Activated CD4-positive, CD25-positive, alpha-beta regulatory T cell treated with anti-CD3 and anti-CD28 coated beads, Interleukin-2, amount 50 U/mL, for 24 hours (primary cell): ENCODE results near the gene NKD1.

Experiments
- ATAC-seq, 2 donors: fragments of 150-1000 bp; cut with Tn5 transposase; one replicate each; pipeline ENCODE4 v1.10.0; 2021; ENCODE audit warnings: mild to moderate bottlenecking in 1 of 2, moderate library complexity in 1 of 2

NKD1 gene

DNA sequence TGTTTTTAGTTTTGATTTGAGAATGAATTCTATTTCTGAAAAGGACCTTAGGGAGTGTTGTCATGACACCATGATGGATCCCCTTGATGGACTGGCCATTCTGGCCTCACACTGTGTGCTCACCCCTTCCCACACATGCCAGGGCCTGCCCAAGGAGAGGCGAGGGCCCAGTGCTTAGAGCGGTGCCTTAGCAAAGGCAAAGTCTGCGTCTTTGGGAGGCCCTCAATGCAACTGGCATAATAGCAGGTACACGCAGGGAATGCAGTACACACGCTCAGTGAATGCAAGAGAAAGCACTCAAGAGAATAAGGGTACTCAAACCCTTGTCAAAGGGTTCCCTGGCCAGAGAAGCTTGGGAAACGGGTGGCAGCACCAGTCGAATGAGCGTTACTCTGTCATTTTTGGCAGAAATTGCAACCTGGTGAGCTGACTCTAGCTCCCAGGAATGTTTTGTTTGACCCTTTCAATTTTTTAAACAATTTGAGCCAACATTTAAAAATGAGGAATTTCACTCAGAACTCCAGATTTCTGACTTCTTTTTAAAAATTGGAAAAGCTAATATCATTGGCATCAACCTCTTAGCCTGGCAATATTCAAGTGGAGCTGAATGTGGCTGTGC lies 32.1 kb downstream of the NKD1 start:
- ATAC-seq, result no peak

DNA sequence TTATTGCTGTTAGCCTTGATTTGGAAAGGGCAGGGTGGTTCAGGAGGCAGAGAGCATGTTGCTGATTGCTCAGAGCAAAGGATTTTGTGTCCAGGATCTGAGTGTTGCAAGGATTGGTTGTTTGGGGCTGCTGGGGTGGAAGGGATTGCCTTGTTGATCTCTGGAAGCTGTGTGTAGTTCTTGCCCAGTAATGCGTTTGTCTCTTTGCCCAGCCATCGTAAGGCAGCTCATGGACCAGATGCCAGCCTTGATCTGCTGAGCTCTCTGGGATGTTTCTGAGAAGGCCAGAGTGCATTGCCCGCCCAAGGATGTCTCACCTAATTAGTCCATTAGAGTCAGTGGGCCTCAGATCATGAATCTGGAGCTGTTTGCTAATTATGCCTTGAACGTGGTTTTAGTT lies 33.6 kb downstream of the NKD1 start:
- ATAC-seq, result no peak

DNA sequence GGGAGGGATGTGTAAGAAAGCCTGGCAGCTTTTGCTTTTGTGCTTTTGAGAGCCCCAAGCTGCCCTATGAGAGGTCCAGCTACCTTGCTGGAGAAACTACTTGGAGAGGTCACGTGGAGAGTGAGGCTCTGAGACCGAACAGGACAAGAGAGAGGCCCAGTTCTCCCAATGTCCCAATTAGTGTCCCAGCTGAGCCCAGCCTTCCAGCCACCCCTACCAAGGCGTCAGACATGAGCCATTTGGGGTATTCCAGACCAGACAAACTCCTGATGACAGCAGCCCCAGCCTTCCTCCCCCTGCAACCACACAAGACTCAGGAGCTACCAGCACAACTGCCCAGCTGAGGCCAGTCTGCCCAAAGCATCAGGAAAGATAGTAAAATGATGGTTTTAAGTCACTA lies 35.0 kb downstream of the NKD1 start:
- ATAC-seq, result no peak

DNA sequence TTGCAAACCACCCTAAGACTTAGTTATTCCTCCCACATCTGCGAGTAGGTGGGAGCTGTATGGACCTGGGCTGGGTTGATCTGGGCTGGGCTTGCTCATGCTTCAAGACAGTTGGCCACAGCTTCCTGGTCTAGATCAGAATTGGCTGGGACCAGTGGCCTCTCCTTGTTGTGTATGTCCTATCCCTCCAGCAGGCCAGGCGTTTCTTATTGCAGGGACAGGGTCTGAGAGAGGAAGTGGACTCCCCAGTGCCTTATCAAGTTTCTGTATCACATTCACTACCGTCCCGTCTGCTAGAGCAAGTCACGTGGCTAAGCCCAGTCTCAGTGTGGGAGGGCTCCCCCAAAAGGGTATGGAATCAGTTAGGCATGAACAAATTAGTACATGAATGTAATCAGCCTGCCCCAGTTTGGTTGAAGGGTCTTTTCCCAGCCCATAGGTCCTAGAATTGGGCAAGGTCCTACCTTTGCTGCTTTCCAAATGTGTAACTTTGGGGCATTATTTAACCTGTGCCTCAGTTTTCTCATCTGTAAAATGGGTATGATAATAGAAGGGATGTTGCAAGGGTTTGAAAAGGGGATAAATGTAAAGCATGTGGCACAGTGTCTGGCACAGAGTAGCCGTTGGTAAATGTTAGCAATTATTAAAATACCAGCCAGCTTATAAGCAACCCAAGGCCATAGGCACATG lies 36.0 kb downstream of the NKD1 start:
- peak in 1 of 2 donors; percentile 27 for ATAC-seq

DNA sequence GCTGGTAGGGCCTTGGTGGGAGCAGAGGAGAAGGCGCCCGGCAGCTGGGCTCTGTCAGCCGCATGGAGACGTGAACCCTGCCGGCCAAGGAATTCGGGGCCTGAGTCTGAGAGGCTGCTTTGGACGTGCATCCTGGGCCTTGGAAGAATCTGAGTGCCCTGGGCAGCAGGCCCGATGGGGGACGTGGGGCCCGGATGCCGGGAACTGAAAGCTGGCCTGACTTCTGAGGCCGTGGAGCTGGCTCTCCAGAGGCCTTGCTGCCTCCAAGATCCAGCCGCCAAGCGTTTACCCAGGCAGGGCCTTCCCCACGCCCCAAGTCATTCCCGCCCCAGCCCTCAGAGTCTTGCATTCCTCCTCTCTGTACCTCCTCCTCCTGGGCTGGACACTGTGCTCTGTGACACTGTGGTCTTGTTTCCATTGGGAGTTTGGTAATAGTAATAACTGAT lies 37.2 kb downstream of the NKD1 start:
- no peak for ATAC-seq

DNA sequence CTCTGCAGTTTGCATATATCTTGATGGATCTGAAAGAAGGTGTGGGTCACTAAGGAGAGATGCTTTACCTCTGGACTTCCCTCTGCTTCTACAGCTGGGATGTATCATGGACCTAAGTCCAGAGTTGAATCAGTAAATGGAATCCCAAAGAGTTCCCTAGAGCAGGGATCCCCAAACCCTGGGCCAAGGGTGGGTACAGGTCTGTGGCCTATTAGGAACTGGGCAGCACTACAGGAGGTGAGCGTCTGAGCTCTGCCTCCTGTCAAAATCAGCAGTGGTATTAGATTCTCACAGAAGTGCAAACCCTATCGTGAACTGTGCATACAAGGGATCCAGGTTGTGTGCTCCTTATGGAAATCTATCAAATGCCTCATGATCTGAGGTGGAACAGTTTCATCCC lies 39.3 kb downstream of the NKD1 start:
- no peak for ATAC-seq

DNA sequence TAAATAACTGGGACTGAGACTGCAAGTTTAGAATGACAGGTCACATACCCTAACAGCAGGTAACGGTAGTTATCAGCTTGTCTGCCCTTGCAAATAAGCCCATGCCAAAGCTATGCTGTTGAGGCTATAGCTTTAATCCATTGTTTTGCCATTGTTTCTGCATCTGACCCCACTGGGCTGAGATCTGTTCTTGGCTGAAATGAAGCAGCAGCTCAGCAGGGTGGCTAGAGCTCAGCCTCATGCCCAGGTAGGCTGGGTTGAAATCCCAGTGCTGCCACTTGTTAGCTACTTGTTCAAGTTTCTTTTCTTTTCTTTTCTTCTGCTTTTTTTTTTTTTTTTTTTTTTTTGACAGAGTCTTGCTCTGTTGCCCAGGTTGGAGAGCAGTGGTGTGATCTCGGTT lies 40.1 kb downstream of the NKD1 start:
- ATAC-seq, result no peak

DNA sequence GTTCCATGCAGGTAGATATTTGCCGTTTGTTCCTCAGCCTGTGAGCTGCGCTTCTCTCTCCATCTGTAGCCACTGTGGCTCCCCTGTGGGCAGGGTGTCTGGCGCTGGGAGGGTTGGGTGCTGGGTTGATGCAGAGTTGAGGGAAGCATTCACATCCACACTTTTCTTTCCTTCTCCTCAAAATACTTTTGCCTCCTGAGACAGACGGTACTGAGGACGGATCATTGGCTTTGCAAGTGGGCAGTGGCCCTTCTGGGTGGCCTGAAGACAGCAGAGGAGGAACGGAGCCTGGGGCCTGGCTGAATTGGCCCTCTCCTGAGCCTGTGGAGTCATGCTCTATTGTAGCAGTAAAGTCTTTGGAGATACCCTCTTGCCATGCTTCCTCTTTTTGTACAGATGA lies 43.0 kb downstream of the NKD1 start:
- no peak for ATAC-seq

DNA sequence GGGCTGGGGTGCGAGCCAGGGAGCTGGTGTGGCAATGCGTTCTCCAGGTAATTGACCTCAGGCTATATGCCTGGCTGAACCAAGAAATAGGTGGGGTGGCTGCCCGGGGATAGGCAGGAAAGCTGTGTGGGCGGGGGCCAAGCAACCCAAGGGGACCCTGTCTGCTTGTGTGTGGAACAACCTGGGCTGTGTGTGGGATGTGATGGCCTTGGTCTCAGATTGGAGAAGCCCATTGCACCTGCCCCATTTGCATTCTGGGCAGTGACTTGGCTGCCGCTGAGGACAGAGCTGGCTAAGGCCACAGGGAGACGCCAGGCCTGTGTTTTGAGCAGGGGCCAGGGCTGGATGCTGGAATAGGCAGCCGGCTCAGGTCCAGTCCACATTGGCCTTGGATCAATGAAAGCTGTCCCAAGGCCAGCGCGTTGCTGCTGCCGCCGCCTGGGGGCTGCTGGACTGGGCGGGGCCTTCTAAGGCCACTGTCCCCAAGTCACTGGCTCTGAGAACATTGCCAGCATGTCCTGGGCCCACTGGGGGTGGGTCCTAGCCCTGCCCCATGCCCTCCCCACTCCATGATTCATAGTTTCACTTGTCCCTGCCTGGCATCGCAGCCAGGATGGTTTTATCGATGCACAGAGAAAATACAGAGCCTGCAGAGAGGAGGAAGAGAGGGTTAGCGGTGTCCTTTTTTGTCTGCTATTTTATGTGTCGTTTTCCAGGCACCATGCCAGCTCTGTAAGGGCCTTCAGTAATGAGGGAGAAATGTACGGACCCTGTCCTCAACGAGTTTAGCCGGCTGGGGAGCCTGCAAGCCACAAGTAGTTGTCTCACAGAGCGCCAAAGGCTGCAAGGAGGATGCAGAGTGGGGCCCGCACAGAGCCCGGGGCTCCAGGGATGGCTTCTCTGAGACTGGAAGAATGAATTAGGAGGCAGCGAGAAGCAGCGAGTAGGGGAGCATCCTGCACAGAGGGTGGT lies 43.9 kb downstream of the NKD1 start:
- ATAC-seq, result no peak

DNA sequence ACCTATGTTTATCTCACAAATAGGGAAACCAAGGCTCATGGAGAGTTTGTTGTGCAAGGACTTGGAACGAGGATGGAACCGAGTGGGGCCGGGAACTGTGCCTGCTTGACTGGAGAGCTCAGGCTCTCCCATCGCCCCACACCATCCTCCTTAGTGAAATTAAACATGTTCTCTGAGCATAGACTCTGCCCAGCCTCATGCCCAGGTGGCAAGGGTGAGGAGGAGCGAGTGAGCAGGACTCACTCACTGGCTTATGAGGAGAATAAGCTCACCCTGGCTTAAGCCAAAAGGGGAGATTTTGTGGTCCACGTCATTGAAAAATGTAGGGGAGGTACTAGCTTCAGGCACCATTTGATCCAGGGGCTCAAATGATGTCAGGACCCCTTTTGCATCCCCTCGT lies 44.8 kb downstream of the NKD1 start:
- no peak for ATAC-seq

DNA sequence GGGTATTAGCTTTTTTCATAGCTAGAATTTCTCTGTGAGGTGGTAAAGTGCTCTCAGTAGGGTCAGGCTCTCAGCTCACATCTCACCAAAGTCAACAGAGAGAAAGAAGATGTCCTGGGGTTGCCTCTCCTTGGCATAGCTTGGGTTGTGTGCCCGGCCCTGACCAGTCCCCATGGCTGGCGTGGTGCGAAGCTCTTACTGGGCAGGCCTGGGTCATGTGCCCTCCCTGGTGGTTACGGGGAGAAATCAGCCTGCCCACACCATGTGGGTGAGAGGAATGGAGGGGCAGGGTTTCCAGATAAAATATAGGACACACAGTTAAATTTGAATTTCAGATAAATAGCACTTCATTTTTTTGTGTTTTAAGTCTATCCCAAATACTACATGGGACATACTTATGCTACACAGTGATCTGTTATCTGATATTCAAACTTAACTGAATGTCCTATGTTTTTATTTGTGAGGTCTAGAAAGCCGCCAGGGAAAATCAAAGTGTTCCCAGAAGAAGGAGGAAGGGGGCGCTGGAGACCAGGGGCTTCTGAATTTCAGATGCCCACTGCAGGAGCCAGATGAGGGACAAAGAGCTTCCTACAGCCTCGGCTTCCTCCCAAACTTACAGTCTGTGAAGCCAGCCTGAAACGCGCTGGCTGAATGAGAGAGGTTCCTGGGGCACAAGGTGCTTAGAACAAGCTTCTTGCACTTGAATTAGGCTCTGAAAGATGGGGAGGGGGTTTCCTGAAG lies 45.4 kb downstream of the NKD1 start:
- ATAC-seq, result no peak

DNA sequence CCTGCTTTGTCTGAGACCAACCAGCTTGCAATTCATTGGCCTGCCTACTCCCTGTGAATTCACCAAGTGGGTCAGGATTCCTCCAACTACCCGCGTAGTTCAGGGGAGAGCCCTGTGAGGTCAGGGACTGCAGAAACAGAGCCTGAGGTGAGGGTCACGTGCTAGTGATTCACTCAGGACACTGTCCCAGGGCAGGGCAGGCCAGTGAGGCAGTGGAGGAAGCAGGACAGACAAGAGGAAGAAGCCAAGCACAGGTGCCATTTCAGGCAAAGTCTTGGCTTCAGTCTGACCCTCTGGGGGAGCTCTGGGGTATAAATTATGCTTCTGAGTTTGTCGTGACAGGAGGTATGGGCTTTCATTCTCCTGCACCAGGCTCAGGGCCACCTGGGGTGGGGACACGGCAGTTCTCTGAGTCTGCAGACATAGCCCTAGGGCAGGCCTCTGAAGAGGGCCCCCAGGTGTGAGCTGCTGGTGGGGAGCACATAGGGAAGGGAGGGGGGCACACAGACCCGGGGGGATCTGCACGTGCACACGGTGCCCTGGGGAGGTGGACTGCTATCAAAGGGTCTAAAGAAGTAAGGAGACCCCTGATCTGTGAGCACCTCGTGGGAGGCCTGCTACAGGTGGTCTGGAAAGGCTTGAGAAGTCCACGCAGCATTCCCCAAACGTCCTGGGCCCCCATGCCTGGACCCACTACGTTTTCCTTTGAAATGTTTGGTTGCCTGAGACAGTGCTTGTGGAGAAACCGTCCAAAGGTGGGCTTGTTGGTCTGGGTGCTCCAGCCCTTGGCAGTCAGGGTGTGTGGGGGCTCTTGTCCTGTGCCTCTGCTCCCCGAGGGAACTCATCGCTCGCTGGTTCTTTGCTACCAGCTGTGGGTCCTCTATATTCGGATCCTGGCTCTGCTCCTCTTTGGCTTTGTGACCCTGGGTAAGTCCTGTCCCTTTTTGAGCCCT lies 46.4 kb downstream of the NKD1 start:
- ATAC-seq, result no peak

DNA sequence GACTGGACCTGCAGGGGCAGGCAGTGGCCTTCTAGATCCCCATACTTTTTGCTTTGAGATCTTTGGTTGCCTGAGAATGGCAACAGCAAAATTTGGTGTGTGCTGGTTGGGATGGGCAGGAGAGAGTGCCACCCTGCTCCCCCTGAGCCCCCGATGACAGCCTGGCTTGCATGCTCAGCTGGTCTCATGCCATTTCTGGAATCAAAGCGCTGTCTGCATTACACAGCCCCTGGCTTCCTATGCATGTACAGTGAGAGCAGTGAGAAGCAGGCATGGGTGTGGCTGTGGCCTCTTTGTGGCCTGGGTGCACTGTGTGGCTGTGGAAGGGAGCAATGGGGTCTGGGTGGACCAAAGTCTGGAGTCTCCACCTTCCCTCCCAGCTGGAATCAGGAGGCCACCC lies 47.7 kb downstream of the NKD1 start:
- no peak for ATAC-seq

DNA sequence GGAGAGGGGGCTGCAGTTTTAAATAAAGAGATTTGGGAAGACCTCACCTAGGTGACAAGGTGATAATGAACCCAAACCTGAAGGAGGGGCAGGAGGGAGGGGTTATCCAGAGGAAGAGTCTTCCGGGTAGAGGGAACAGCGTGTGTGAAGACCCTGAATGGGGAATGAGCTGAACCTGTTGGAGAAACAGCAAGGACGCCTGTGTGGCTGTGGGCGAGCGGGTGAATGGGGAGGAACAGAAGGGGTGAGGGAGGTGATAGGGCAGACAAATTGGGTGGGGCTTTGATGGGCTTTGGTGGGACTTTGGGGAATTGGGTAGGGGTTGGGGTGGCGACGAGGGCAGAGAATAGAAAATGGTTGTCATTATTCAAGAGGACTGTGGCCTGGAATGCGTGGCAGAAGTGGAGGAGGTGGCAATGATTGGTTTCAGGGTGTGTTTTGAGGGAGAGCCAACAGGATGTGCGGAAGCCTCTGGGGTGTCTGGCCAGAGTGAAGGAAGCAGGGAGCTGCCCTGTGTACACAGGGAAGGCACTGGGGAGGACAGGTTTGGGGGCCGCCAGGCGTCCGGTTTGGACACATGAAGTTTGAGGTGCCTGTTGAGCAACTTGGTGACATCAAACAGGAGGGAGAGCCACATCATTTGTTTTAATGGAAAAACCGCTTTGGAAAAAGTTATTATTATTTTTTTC lies 48.7 kb downstream of the NKD1 start:
- ATAC-seq, result no peak

DNA sequence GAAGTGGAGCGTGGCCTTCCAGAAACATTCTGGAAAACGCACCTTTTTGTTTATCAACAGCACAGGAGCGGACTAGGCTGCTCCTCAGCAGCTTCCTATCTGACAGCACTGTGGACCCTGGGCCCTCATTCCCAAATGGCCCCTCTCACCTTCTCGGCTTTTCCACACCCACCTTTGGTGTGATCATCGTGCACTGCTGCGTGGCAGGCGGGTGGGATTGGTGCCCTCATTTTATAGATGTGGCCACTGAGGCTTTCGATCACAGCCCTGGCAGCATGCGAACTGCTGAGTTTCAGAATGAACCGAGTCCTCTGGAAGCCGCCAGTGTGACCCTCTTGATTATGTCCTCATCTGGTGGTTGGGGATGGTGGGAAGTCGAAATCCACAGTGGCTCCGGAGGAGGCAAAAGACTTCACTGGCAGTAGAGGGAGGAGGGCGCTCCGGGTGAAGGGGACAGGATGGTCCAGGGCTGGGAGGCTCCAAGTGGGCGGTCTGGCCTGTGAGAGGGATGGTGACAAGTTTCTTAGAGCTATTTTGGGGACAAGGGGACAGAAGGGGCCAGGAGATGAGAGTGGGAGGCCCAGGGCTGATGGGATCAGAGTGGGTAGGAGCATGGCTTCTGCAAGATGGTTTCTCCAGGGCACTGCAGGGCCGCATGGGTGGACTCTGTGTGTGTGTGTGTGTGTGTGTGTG lies 49.5 kb downstream of the NKD1 start:
- no peak for ATAC-seq

DNA sequence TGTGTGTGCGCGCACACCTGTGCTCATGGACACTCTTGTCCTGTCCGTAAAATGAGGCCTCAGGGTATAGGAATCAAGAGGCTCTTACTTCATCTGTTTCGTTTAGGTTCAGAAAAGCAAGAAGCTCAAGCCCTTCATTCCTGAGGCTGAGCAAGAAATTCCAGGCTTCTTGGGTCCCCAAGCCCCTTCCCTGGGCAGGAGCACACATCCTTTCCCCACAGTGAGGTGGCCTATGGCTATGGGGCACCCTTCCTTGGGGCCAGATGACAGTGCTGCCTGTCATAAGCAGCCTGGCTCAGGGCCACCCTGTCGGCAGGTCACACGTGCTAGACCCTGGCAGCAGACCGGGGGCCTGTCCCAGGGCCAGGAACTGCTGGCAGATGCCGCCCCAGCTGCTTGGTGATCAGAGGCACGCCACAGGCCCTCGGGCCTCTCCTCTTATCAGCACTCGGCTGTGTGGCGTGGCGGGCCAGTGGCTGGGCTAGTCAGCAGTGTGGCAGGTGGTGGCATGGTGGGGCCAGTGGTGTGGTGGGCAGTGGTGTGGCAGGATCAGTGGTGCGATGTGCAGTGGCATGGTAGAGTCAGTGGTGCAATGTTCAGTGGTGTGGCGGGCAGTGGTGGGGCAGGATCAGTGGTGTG lies 50.2 kb downstream of the NKD1 start:
- no peak for ATAC-seq

DNA sequence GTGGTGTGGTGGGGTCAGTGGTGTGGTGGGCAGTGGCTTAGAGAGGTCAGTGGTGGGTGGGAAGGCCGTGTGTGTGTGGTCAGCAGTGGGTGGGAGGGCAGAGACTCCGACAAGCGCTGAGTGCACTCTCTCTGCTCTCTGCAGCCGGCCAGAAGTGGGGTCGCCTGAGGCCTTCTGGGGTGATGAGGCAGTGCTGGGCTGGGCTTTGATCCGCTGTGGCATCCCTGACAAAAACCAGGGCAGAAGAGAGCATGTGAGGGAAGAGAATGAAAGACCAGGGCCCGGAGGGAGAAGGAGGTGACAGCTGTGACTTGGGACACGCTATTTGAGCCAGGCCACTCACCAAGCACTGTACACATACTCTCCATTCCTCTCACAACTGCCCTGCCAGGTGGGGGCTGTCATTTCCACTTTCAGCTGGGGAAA lies 50.8 kb downstream of the NKD1 start:
- no peak for ATAC-seq

DNA sequence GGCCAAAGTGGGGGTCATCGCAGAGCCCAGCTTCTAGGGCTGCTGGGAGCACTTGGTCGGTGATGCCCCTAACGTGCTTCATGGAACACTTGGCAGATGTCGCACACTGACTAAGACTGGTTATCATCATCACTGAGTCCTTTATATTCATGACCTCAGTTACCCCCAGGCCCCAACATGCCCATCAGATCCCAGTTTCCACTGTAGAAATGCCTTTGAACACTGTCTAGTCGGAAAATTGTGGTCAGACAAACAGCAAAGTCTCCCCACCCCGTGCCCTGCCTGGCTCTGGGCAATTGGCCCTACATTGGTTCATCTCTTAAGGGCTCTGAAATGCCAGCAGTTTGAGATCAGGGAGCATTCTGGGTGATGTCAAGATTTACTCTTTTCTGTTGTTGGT lies 51.3 kb downstream of the NKD1 start:
- no peak for ATAC-seq

DNA sequence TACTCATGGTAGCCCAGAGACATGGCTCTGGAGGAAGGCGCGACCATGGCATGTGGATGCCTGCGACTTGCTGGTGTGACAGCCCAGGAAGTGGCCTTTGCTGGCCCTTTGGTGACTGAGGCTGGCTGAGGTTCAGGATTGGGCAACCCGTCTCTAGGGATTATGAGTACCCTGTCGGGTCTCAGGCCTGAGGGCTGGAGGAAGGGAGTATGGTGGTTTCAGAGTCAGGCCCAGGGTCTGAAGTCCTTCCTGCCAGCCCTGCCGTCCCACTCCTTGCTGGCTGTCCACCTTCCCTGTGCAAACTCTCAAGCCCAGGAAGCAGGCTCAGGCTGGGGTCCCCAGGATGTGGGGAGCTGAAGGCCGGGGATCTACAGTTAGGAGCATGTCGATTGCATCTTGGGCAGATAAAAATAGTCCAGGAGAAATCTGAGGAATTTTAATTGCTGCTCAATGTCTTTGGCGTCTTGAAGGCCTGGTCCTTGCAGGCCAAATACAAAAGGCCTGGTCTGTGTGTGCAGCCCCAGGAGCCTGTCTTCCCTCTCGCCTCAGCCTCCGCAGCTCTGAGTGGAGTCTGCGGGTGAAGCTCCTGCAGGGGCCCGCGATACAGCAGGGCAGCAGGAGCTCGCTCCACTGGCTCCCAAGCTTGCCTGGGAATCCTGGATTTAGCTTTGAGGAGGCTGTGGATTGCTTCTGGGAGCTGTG lies 52.5 kb downstream of the NKD1 start:
- no peak for ATAC-seq
